Neural crest cell (in vitro differentiated cells): Measurements from ENCODE around the gene SLC39A2. TPM values are rescaled to one million over a fixed set of nuclear protein-coding genes. Genes with fewer than 3 reads are reported as not detected.
"Not testable (repeated sequence)": the region's sequence is repeated elsewhere in the genome, so short reads cannot be mapped to it uniquely, and the experiment has no call there.

Source experiments
- DNase-seq: peaks from one replicate; pipeline ENCODE4 v3.0.0; 2021; ENCODE audit warnings: low read depth, mixed read lengths, low spot score
- H3K27ac Mint-ChIP-seq: one replicate; pipeline ENCODE4 v1.8.0; 2021; ENCODE audit warnings: mild to moderate bottlenecking, mixed read lengths; ENCODE audit not compliant: unreplicated experiment
- H3K27me3 Mint-ChIP-seq: 2 replicates; pipeline ENCODE4 v1.8.0; 2021; ENCODE audit warnings: low read depth, mild to moderate bottlenecking, mixed read lengths
- H3K36me3 Mint-ChIP-seq: 2 replicates; pipeline ENCODE4 v1.8.0; 2021; ENCODE audit warnings: low read depth, mild to moderate bottlenecking, mixed read lengths
- H3K4me1 Mint-ChIP-seq: 2 replicates; pipeline ENCODE4 v1.8.0; 2021; ENCODE audit warnings: mixed read lengths
- H3K4me3 Mint-ChIP-seq: one replicate; pipeline ENCODE4 v1.8.0; 2021; ENCODE audit warnings: mild to moderate bottlenecking, mixed read lengths
- H3K9me3 Mint-ChIP-seq: 2 replicates; pipeline ENCODE4 v1.8.0; 2021; ENCODE audit warnings: mixed read lengths
- CTCF ChIP-seq: fragments of 200-600 bp; sonication (generic); conservative IDR thresholded peaks from 2 replicates; pipeline ENCODE4 v1.5.0; 2021; ENCODE audit warnings: antibody characterized with exemption, mild to moderate bottlenecking
- total RNA-seq: library from RNA; stranded (reverse); gene quantifications from 2 replicates; pipeline ENCODE4 v1.2.1, GENCODE V29; 2021

The SLC39A2 gene
- total RNA-seq, 1 donor from 2014 or later: 0.37 TPM

DNA sequence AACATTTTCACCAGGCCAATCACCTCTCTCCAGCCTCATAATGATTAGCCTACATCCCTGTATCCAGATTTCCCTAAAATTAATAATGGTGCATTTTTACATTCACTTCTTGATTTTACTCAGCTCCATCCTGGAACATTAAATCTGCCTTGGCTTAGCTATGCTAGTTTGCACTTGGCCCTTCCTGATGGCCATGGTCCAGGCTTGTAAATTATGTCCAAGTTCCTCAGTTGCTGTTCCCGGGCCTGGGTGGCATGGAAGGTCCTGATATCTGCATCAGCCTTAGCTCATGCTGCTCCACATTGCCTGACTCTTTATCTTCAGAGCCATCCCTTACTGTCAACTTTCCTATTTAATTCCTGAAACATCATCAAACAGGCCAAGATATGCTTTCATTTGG is 20.4 kb upstream of the SLC39A2 start:
- Mint-ChIP-seq H3K4me3 (no peak overlapping the region), H3K27me3 (peaks cover 15% of the 10 kb centered on the region), H3K27ac (no peak overlapping the region), H3K9me3 (no peaks in the 10 kb centered on the region), H3K4me1 (no peaks in the 10 kb centered on the region), H3K36me3 (no peaks in the 10 kb centered on the region)
- no peak for DNase-seq
- no peak for TF ChIP-seq CTCF

GRCh38 chr14:20980906-20981305 is 18.2 kb upstream of the SLC39A2 start:
- no peaks in the 10 kb centered on the region for H3K4me1 Mint-ChIP-seq
- H3K27me3 Mint-ChIP-seq: peaks cover 23% of the 10 kb centered on the region
- no peak overlapping the region for H3K4me3 Mint-ChIP-seq
- no peaks in the 10 kb centered on the region for H3K9me3 Mint-ChIP-seq
- H3K36me3 Mint-ChIP-seq: no peaks in the 10 kb centered on the region
- H3K27ac Mint-ChIP-seq: no peak overlapping the region
- no peak for TF ChIP-seq CTCF
- no peak for DNase-seq

GRCh38 chr14:20982646-20983369 is 16.3 kb upstream of the SLC39A2 start:
- Mint-ChIP-seq H3K27me3 (peaks cover 29% of the 10 kb centered on the region), H3K27ac (no peak overlapping the region), H3K4me3 (no peak overlapping the region), H3K4me1 (no peaks in the 10 kb centered on the region), H3K36me3 (no peaks in the 10 kb centered on the region), H3K9me3 (no peaks in the 10 kb centered on the region)
- no peak for DNase-seq
- TF ChIP-seq CTCF: no peak

GRCh38 chr14:20985650-20986049 is 13.4 kb upstream of the SLC39A2 start:
- not testable (repeated sequence) for H3K4me3 Mint-ChIP-seq, H3K9me3 Mint-ChIP-seq, DNase-seq, H3K36me3 Mint-ChIP-seq, H3K27ac Mint-ChIP-seq
- H3K27me3 Mint-ChIP-seq: peaks cover 28% of the 10 kb centered on the region
- peaks cover 12% of the 10 kb centered on the region for H3K4me1 Mint-ChIP-seq

DNA sequence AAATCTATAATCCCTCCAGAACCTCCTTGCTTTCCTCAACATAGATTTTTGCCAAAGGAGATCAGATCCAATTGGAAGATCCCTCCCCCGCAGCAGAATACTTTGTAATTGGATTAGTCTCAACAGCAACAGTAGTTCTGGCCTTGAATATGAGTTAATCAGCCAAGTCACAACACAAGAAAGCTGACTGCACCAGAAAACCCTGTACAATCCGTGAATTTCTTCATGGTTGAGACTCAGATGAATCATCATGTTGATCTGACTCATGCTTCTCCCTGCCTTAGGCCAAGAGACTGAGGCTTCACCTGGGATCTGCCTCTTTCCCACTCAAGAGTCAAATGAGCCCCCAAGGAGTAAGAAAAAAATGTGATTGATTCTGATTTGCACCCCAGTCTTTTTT is 12.3 kb upstream of the SLC39A2 start:
- H3K9me3 Mint-ChIP-seq: no peaks in the 10 kb centered on the region
- H3K4me1 Mint-ChIP-seq: peaks cover 23% of the 10 kb centered on the region
- DNase-seq: no peak
- no peak overlapping the region for H3K27ac Mint-ChIP-seq
- no peak for TF ChIP-seq CTCF
- no peak overlapping the region for H3K4me3 Mint-ChIP-seq
- peaks cover 2% of the 10 kb centered on the region for H3K36me3 Mint-ChIP-seq
- H3K27me3 Mint-ChIP-seq: peaks cover 28% of the 10 kb centered on the region

DNA sequence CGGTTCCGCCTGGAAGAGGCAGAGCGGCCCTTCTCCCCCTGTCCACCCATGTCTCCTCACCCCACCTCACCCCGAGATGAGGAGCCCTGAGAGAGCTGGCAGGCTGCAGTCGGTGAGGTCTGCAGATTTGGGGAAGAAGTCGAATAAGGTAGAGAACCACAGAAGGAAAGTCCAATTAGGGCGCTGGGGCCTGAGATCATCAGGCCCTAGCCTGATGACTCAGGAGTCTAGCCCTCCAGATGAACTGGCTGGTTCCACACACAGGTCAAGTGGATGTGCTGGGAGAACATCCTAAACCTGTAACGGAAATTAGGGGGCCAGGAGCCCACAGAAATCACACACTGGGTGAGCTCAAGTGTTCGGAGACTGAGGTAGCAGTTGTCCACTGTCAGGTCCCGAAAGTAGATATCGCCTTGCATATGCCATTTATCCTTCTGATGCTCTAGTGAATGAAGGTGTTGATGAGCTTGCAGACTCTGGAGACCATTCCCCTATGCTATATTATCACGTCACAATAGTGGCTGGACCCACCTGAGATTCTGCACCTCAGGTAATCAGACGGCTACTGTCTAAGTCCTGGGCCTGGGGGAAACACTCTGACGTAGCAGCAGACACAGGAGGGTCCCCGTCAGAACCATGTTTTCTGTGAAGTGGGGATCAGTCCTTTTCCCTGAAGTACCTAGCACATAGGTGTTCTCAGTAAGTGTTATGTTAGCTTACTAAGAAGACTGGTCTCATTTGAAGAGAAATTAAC is 10.2 kb upstream of the SLC39A2 start:
- no peak for DNase-seq
- H3K4me3 Mint-ChIP-seq: peak overlapping the region; percentile 75
- TF ChIP-seq CTCF: no peak
- H3K36me3 Mint-ChIP-seq: peaks cover 6% of the 10 kb centered on the region
- peaks cover 16% of the 10 kb centered on the region for H3K27me3 Mint-ChIP-seq
- H3K4me1 Mint-ChIP-seq: peaks cover 26% of the 10 kb centered on the region
- no peak overlapping the region for H3K27ac Mint-ChIP-seq
- no peaks in the 10 kb centered on the region for H3K9me3 Mint-ChIP-seq
